Psoas muscle (tissue), 8 donors: ENCODE measurements around the gene LNPEP. TPM values are rescaled to one million over a fixed set of nuclear protein-coding genes. Genes with fewer than 3 reads are reported as not detected.

Experiments used
- ATAC-seq, 4 donors: fragments of 200-7000 bp; cut with Tn5 transposase; one replicate each; pipeline ENCODE4 v1.9.1; 2020; ENCODE audit warnings: moderate library complexity in 3 of 4, mild to moderate bottlenecking in 2 of 4
- DNase-seq, 2 donors: peaks; one replicate each; pipeline ENCODE4 v3.0.0-alpha.2; 2020
- H3K27ac ChIP-seq: fragments of 200-600 bp; one replicate; pipeline ENCODE4 v1.8.0; 2022
- H3K27me3 ChIP-seq, 3 donors: fragments of 200-600 bp in 1 of 3; one replicate each; pipeline versions ENCODE4 v1.6.1 to v1.8.0; 2013 to 2022; ENCODE audit warnings: low read length in 2 of 3, mild to moderate bottlenecking in 2 of 3, moderate library complexity in 1 of 3; ENCODE audit not compliant: insufficient read depth in 3 of 3
- H3K36me3 ChIP-seq, 2 donors: fragments of 200-600 bp in 1 of 2; one replicate each; pipeline versions ENCODE4 v1.6.1 to v1.8.0; 2013 to 2022; ENCODE audit warnings: low read depth in 1 of 2, mild to moderate bottlenecking in 1 of 2, moderate library complexity in 1 of 2; ENCODE audit not compliant: insufficient read depth in 1 of 2
- H3K4me1 ChIP-seq: fragments of 200-600 bp; one replicate; pipeline ENCODE4 v1.8.0; 2022
- H3K4me3 ChIP-seq: fragments of 200-600 bp; one replicate; pipeline ENCODE4 v1.8.0; 2022; ENCODE audit warnings: mild to moderate bottlenecking
- H3K9me3 ChIP-seq: fragments of 200-600 bp; one replicate; pipeline ENCODE4 v1.8.0; 2022
- WGBS, 3 donors: extraction: QIAGEN DNeasy Blood & Tissue Kit; methylation state at CpG; one replicate each; pipeline versions ENCODE4 v1.1.6 to v1.1.7; 2013; 5-methylcytosine and 5-hydroxymethylcytosine counted together
- intact Hi-C, 2 donors: fragments of 100-400 bp; cut with DNase I; formaldehyde crosslinking; loops; one replicate each; pipeline versions ENCODE4 v1.11.0 to v1.14.2; 2022
- polyA plus RNA-seq, 3 donors: library from polyadenylated mRNA; stranded (reverse); fragments of 200-250 nt; gene quantifications; one replicate each; pipeline ENCODE4 v1.2.3, GENCODE V29; 2013
- total RNA-seq, 4 donors: library from RNA; stranded (reverse); fragmentation: NEBNext Ultra II Directional in 2 of 4; extraction: Animal tissue kit (Norgen Biotek cat#: 25700) in 2 of 4; gene quantifications; one replicate each; pipeline versions ENCODE4 v1.2.1 to v1.2.4, GENCODE V29; 2021 to 2023
- TF ChIP-seq, protein P1 (sequence below): fragments of 200-600 bp; IDR thresholded peaks from one replicate; pipeline ENCODE4 v1.8.0; 2022; ENCODE audit warnings: antibody characterized with exemption
- donor health status: healthy with polysubstance abuse.
- donor health status: DM: no; HTN: no; CAD: no; lungs with moderate emphysema.
- donor health status: Bipolar disorder and iron deficiency.
- donor health status: healthy.
- donor health status: DM: yes; HTN: yes; CAD: no.
- donor health status: DM: no; HTN: no; CAD: no.
- donor health status: DM: no; HTN: no; CAD: no.
- donor health status: DM: yes; HTN: yes; CAD: no.

LNPEP gene
- total and polyA plus RNA-seq, 7 donors: 4.1 to 62.8 (median 30.4) TPM

DNA sequence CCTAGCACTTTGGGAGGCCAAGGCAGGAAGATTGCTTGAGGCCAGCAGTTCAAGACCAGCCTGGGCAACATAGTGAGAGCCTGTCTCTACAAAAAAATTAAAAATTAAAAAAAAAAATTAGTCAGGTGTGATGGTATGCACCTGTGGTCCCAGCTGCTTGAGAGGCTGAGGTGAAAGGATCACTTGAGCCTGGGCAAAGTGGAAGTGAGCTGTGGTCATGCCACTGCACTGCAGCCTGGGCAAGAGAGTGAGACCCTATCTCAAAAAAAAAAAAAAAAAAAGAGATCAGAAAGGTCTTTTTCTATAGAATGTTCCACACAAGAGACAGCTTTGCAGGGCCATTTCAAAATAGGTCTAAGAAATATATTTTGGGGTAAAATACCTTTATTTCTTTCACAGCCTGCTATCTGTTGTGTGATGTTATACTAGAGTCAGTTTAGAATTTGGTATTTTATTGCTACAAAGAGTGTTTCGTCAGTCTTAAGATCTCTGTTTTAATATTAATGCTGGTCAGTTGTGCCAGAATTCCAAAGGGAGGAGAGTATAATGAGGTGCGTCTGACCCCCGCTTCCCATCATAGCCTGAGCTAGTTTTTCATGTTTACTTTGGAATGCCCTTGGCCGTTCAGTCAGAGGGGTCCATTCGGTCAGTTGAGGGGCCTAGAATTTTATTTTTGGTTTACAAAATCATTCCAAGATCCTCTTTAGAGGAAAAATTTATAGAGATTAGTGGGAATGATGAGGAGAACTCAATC, 9.4 kb downstream of the LNPEP start:
- ATAC-seq (no peak), DNase-seq (no peak)
- H3K27ac ChIP-seq: no peak overlapping the region
- no peak overlapping the region for H3K4me3 ChIP-seq
- TF ChIP-seq, protein P1, sequence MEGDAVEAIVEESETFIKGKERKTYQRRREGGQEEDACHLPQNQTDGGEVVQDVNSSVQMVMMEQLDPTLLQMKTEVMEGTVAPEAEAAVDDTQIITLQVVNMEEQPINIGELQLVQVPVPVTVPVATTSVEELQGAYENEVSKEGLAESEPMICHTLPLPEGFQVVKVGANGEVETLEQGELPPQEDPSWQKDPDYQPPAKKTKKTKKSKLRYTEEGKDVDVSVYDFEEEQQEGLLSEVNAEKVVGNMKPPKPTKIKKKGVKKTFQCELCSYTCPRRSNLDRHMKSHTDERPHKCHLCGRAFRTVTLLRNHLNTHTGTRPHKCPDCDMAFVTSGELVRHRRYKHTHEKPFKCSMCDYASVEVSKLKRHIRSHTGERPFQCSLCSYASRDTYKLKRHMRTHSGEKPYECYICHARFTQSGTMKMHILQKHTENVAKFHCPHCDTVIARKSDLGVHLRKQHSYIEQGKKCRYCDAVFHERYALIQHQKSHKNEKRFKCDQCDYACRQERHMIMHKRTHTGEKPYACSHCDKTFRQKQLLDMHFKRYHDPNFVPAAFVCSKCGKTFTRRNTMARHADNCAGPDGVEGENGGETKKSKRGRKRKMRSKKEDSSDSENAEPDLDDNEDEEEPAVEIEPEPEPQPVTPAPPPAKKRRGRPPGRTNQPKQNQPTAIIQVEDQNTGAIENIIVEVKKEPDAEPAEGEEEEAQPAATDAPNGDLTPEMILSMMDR: no peak
- WGBS, 3 donors: 53 to 89% (median 87%) methylated on average over 5 of the region's 5 CpGs
- H3K36me3 ChIP-seq: no peaks in the 10 kb centered on the region
- H3K27me3 ChIP-seq: no peaks in the 10 kb centered on the region
- intact Hi-C loops: no loop called here
- H3K4me1 ChIP-seq: peaks cover 37% of the 10 kb centered on the region
- H3K9me3 ChIP-seq: no peaks in the 10 kb centered on the region

GRCh38 chr5:96946381-96946780, 10.5 kb downstream of the LNPEP start:
- Histone ChIP-seq H3K27me3 (no peaks in the 10 kb centered on the region), H3K4me1 (peaks cover 35% of the 10 kb centered on the region), H3K9me3 (no peaks in the 10 kb centered on the region), H3K36me3 (no peaks in the 10 kb centered on the region), H3K4me3 (no peak overlapping the region), H3K27ac (no peak overlapping the region)
- 54 to 72% (median 59%) methylated on average over 3 of the region's 3 CpGs for WGBS, 3 donors
- no peak for ATAC-seq
- intact Hi-C loops: no loop called here
- TF ChIP-seq, protein P1: no peak
- DNase-seq: no peak

DNA sequence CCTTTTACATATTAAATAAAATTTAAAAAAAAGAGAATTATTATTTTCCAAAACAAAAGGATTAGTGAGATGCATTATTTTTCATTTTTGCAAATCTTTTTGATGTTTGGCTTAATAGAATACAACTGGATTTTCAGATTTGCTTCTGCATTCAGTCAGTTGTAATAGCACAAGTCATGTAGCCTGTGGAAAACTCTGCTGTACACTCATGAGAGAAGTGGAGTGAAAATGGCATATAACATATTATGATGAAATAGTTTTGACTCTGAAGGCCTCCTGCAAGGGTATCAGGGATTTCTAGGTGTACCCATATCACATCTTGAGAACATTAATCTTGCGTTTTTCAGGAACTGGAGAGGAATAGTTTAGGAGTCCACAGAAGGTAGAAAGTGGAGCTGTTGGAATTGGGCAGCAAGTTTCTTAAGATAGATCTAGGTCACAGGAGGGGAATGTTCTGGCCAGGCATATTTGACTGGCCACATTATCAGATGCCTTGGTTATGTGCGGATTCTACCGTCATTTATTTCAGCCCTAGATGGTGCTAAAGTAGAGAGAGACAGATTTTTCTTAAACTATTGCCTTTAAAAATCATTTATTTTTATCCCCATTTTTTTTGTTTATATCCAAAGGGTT, 16.4 kb downstream of the LNPEP start:
- Histone ChIP-seq H3K9me3 (no peaks in the 10 kb centered on the region), H3K4me3 (peak overlapping the region; percentile 8), H3K27ac (peak overlapping the region; percentile 93), H3K27me3 (no peaks in the 10 kb centered on the region), H3K36me3 (no peaks in the 10 kb centered on the region), H3K4me1 (peaks cover 45% of the 10 kb centered on the region)
- TF ChIP-seq, protein P1: peak; percentile 4
- intact Hi-C loops: no loop called here
- 26 to 43% (median 33%) methylated on average over 3 of the region's 3 CpGs for WGBS, 3 donors
- DNase-seq (no peak), ATAC-seq (peak; percentile 93 to 96 (median 94))

GRCh38 chr5:96952974-96953730, 17.3 kb downstream of the LNPEP start:
- intact Hi-C loops: no loop called here
- H3K4me1 ChIP-seq: peaks cover 46% of the 10 kb centered on the region
- 40 to 54% (median 45%) methylated on average over 7 of the region's 7 CpGs for WGBS, 3 donors
- peak overlapping the region; percentile 93 for H3K27ac ChIP-seq
- ATAC-seq (peak; percentile 6 to 44 (median 32)), DNase-seq (no peak)
- TF ChIP-seq, protein P1: no peak
- H3K4me3 ChIP-seq: peak overlapping the region; percentile 16
- no peaks in the 10 kb centered on the region for H3K36me3 ChIP-seq
- H3K9me3 ChIP-seq: no peaks in the 10 kb centered on the region
- no peaks in the 10 kb centered on the region for H3K27me3 ChIP-seq
